ENCODE measurements around the gene DNASE1L3. TPM values are rescaled to one million over a fixed set of nuclear protein-coding genes. Genes with fewer than 3 reads are reported as not detected.

Gene DNASE1L3
- total and polyA plus RNA-seq, 2 donors (not counting 3 experiments of a cell fraction or from before 2014, with no cell fraction given), result 0.95 to 1.3 TPM

DNA sequence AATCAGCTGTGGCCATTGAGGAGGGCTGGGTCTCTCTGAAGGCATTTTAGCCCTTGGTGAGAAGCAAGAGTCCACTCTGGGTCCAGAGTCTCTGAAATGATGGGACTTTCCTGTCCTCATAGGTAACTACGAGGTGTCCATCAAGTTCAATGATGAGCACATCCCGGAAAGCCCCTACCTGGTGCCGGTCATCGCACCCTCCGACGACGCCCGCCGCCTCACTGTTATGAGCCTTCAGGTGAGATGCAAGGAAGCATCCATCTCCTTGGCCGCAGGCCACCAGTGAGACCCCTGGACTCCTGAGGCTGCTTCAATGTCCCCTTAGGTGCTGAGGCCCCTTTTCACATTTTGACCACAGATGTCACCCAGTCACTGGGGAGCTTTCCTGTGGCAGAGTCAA is 54.9 kb downstream of the DNASE1L3 start:
- dilution Hi-C loops (cut with MboI; ENCODE audit: extremely low pct_ligation_motif_present, low sequenced_read_pairs) (loop anchor here (10.0 kb wide), 1 partner anchor 61 kb away; no protein-coding TSS in a partner anchor), intact Hi-C loops (cut with micrococcal nuclease) (no loop called here)
- DNase-seq (ENCODE audit: low read depth, low spot score), result no peak
- H4K20me1 ChIP-seq (replicated peaks; ENCODE audit: control insufficient read depth, extremely low read depth, insufficient read depth, low read length), result no peaks in the 10 kb centered on the region
- no peak overlapping the region for H2AFZ ChIP-seq (ENCODE audit: low read depth, low read length)
- H3K9me3 ChIP-seq (replicated peaks; ENCODE audit: control insufficient read depth, insufficient read depth, low read length), result no peaks in the 10 kb centered on the region
- H3K9me1 ChIP-seq (replicated peaks; ENCODE audit: control insufficient read depth, extremely low read depth, insufficient read depth, low read length), result no peaks in the 10 kb centered on the region
- H3K27me3 ChIP-seq (ENCODE audit: control insufficient read depth in 2 of 2, insufficient read depth in 2 of 2, low read length in 2 of 2), result no peaks in the 10 kb centered on the region
- H3K4me2 ChIP-seq (ENCODE audit: insufficient read depth, low read length), result no peak overlapping the region
- H3K36me3 ChIP-seq (ENCODE audit: control insufficient read depth in 2 of 2, extremely low read depth in 1 of 2, insufficient read depth in 2 of 2, low read length in 2 of 2), result peaks cover 68 to 78% of the 10 kb centered on the region in 2 experiments
- no TSS peak for BruUV-seq (replicated peaks)
- no peak for FAIRE-seq
- no peak overlapping the region for H3K9ac ChIP-seq (replicated peaks; ENCODE audit: extremely low read depth, insufficient read depth, low read length)
- H3K4me3 ChIP-seq (replicated peaks in 1 of 3; ENCODE audit: insufficient read depth in 1 of 3, low read depth in 1 of 3, low read length in 3 of 3), result no peak overlapping the region
- CTCF ChIA-PET, result no interaction called here
- peaks cover 4% of the 10 kb centered on the region for H3K4me1 ChIP-seq (ENCODE audit: control insufficient read depth, extremely low read depth, insufficient read depth, low read length)
- POLR2A ChIA-PET, result no interaction called here
- TF ChIP-seq, protein P1, sequence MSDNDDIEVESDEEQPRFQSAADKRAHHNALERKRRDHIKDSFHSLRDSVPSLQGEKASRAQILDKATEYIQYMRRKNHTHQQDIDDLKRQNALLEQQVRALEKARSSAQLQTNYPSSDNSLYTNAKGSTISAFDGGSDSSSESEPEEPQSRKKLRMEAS (IDR thresholded peaks at IDR 0.05; ENCODE audit: insufficient read depth, insufficient read length), result no peak
- TF ChIP-seq GATA2 (IDR thresholded peaks at IDR 0.05; ENCODE audit: insufficient read depth, insufficient read length, low read depth, low read length), result no peak
- H3K27ac ChIP-seq (ENCODE audit: insufficient read depth, low read depth, low read length), result no peak overlapping the region
- no peaks in the 10 kb centered on the region for H3K79me2 ChIP-seq (ENCODE audit: control insufficient read depth, insufficient read depth, low read length)

DNA sequence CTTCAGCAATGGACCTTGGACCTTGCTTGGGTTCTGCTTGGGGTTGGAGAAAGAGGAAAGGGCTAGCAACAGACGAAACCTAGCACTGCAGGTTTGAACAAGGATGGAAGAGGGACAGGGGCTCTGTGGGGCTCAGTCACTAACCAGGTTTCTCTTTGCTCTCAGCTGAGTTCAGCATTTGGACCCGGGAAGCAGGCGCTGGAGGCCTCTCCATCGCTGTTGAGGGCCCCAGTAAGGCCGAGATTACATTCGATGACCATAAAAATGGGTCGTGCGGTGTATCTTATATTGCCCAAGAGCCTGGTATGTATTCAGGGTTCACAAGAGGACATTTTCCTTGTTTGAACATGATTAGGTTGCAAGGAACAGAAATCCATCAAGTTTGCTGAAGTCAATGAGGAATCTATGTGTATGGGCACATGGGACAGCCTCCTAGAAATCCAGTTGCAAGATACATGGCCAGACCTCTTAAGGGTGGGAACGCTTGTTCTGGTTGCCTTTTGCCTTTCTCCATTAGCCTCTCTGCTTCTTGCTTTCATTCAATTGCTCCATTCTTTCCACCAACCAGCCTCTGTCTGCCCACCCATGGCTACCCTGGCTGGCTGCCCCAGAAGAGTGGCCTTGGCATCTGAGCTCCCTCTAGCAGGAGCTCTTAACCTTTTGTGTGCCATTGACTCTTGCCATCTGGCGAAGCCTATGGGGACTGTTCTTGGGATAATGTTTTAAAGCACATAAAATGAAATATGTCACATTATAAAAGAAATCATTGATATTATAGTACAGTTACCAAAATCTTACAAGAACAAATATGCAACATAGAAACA is 55.9 kb downstream of the DNASE1L3 start:
- Histone ChIP-seq H3K9me1 (replicated peaks; ENCODE audit: control insufficient read depth, extremely low read depth, insufficient read depth, low read length) (no peaks in the 10 kb centered on the region), H3K4me1 (ENCODE audit: control insufficient read depth, extremely low read depth, insufficient read depth, low read length) (no peaks in the 10 kb centered on the region), H3K36me3 (ENCODE audit: control insufficient read depth in 2 of 2, extremely low read depth in 1 of 2, insufficient read depth in 2 of 2, low read length in 2 of 2) (peaks cover 75 to 83% of the 10 kb centered on the region in 2 experiments), H4K20me1 (replicated peaks; ENCODE audit: control insufficient read depth, extremely low read depth, insufficient read depth, low read length) (no peaks in the 10 kb centered on the region), H3K9ac (replicated peaks; ENCODE audit: extremely low read depth, insufficient read depth, low read length) (no peak overlapping the region), H3K79me2 (ENCODE audit: control insufficient read depth, insufficient read depth, low read length) (no peaks in the 10 kb centered on the region), H3K27ac (ENCODE audit: insufficient read depth, low read depth, low read length) (no peak overlapping the region), H3K9me3 (replicated peaks; ENCODE audit: control insufficient read depth, insufficient read depth, low read length) (no peaks in the 10 kb centered on the region), H3K27me3 (ENCODE audit: control insufficient read depth in 2 of 2, insufficient read depth in 2 of 2, low read length in 2 of 2) (no peaks in the 10 kb centered on the region), H3K4me2 (ENCODE audit: insufficient read depth, low read length) (no peak overlapping the region), H2AFZ (ENCODE audit: low read depth, low read length) (no peak overlapping the region), H3K4me3 (replicated peaks in 1 of 3; ENCODE audit: insufficient read depth in 1 of 3, low read depth in 1 of 3, low read length in 3 of 3) (no peak overlapping the region)
- FAIRE-seq, result no peak
- TF ChIP-seq POLR2AphosphoS5 (IDR thresholded peaks at IDR 0.05; ENCODE audit: insufficient read depth, low read depth, low read length) (no peak), MYC (IDR thresholded peaks at IDR 0.05; ENCODE audit: low read depth, low read length) (no peak), GATA2 (IDR thresholded peaks at IDR 0.05; ENCODE audit: insufficient read depth, insufficient read length, low read depth, low read length) (no peak), EZH2 (IDR thresholded peaks at IDR 0.05; ENCODE audit: borderline replicate concordance, low read depth, low read length, severe bottlenecking) (no peak), JUN (IDR thresholded peaks at IDR 0.05; ENCODE audit: borderline replicate concordance, insufficient read depth, insufficient read length, low read depth) (no peak), POLR2A (IDR thresholded peaks at IDR 0.05; ENCODE audit: low read depth, low read length) (no peak), FOS (IDR thresholded peaks at IDR 0.05; ENCODE audit: borderline replicate concordance, insufficient read depth, low read length) (no peak)
- TF ChIP-seq, protein P1 (IDR thresholded peaks at IDR 0.05; ENCODE audit: insufficient read depth, insufficient read length), result no peak
- TF ChIP-seq, protein P2, sequence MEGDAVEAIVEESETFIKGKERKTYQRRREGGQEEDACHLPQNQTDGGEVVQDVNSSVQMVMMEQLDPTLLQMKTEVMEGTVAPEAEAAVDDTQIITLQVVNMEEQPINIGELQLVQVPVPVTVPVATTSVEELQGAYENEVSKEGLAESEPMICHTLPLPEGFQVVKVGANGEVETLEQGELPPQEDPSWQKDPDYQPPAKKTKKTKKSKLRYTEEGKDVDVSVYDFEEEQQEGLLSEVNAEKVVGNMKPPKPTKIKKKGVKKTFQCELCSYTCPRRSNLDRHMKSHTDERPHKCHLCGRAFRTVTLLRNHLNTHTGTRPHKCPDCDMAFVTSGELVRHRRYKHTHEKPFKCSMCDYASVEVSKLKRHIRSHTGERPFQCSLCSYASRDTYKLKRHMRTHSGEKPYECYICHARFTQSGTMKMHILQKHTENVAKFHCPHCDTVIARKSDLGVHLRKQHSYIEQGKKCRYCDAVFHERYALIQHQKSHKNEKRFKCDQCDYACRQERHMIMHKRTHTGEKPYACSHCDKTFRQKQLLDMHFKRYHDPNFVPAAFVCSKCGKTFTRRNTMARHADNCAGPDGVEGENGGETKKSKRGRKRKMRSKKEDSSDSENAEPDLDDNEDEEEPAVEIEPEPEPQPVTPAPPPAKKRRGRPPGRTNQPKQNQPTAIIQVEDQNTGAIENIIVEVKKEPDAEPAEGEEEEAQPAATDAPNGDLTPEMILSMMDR (IDR thresholded peaks at IDR 0.05; ENCODE audit: extremely low read depth in 1 of 2, insufficient read depth in 1 of 2, low read depth in 1 of 2, low read length in 2 of 2), result no peak
- ChIA-PET CTCF (no interaction called here), POLR2A (no interaction called here)
- no peak for DNase-seq (ENCODE audit: low read depth, low spot score)
- intact Hi-C loops (cut with micrococcal nuclease) (no loop called here), dilution Hi-C loops (cut with MboI; ENCODE audit: extremely low pct_ligation_motif_present, low sequenced_read_pairs) (loop anchor here (10.0 kb wide), 1 partner anchor 60 kb away; no protein-coding TSS in a partner anchor)
- BruUV-seq (replicated peaks), result no TSS peak

Measured in endothelial cell of umbilical vein (primary cell).